NCI-H1930 (cell line): ENCODE measurements around the gene CDKN2AIP.

Experiments used
- DNase-seq, 2 experiments: peaks; one replicate each; lab custom pipeline; 2025; lab: John Stamatoyannopoulos, UW

Gene CDKN2AIP

DNA sequence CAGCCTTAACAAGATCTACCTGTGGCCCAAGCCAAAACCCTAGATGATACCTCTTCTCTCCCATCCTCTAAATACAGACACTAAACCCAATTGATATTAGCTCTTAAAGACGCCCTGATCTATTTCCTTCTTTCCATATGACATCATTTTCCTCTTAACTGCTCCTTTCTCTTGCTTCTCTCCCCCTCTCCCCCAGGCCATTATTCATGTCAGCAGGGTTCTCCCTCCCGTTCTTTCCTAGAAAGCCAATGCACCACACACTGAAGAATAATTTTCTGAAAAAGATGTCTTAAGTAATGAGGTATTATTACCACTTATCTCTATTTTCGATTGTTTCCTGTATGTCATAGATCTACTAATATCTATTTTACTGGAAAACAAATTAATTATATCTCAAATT, 50.7 kb downstream of the CDKN2AIP start:
- DNase-seq = no peak
